ENCODE data around the gene FCN1.

FCN1 gene

GRCh38 chr9:134939080-134939733 is 21.5 kb upstream of the FCN1 start:
- no peak overlapping the region for H3K4me3 ChIP-seq (ENCODE audit: low read length, poor library complexity, severe bottlenecking)
- TF ChIP-seq EZH2phosphoT487 (IDR thresholded peaks at IDR 0.05; ENCODE audit: borderline replicate concordance) (no peak), CTCF (conservative IDR thresholded peaks at IDR 0.05; ENCODE audit: low read length) (no peak)
- no peaks in the 10 kb centered on the region for H3F3A ChIP-seq (ENCODE audit: low read depth)
- H3K9ac ChIP-seq (ENCODE audit: low read depth, low read length, poor library complexity, severe bottlenecking), result no peak overlapping the region
- H3K27me3 ChIP-seq (ENCODE audit: insufficient read depth, low read length, poor library complexity, severe bottlenecking), result no peaks in the 10 kb centered on the region
- no peaks in the 10 kb centered on the region for H3K9me2 ChIP-seq (replicated peaks; ENCODE audit: low read depth, low read length)
- H3K4me2 ChIP-seq (ENCODE audit: low read depth, low read length, poor library complexity, severe bottlenecking), result no peak overlapping the region
- H4K20me1 ChIP-seq (ENCODE audit: insufficient read depth, low read length, poor library complexity, severe bottlenecking), result no peaks in the 10 kb centered on the region
- no peak overlapping the region for H2AFZ ChIP-seq (ENCODE audit: low read length)
- no peaks in the 10 kb centered on the region; the same call in 1 of the 2 replicates for H3K9me3 ChIP-seq (ENCODE audit: insufficient read depth, low read depth, low read length)
- H3K4me1 ChIP-seq (ENCODE audit: insufficient read depth, low read length, poor library complexity, severe bottlenecking), result no peaks in the 10 kb centered on the region
- no peaks in the 10 kb centered on the region for H3K79me2 ChIP-seq (ENCODE audit: insufficient read depth, low read length)
- no peaks in the 10 kb centered on the region for H3K36me3 ChIP-seq (ENCODE audit: insufficient read depth, low read length)

GRCh38 chr9:134938346-134939079 is 20.8 kb upstream of the FCN1 start:
- Histone ChIP-seq H3K9me3 (ENCODE audit: insufficient read depth, low read depth, low read length) (no peaks in the 10 kb centered on the region; the same call in 1 of the 2 replicates), H3K4me2 (ENCODE audit: low read depth, low read length, poor library complexity, severe bottlenecking) (no peak overlapping the region), H3K79me2 (ENCODE audit: insufficient read depth, low read length) (no peaks in the 10 kb centered on the region), H3K9ac (ENCODE audit: low read depth, low read length, poor library complexity, severe bottlenecking) (no peak overlapping the region), H3K36me3 (ENCODE audit: insufficient read depth, low read length) (no peaks in the 10 kb centered on the region), H3K9me2 (replicated peaks; ENCODE audit: low read depth, low read length) (no peaks in the 10 kb centered on the region), H3K27me3 (ENCODE audit: insufficient read depth, low read length, poor library complexity, severe bottlenecking) (no peaks in the 10 kb centered on the region), H4K20me1 (ENCODE audit: insufficient read depth, low read length, poor library complexity, severe bottlenecking) (no peaks in the 10 kb centered on the region), H3F3A (ENCODE audit: low read depth) (no peaks in the 10 kb centered on the region), H2AFZ (ENCODE audit: low read length) (no peak overlapping the region), H3K4me1 (ENCODE audit: insufficient read depth, low read length, poor library complexity, severe bottlenecking) (no peaks in the 10 kb centered on the region), H3K4me3 (ENCODE audit: low read length, poor library complexity, severe bottlenecking) (no peak overlapping the region)
- TF ChIP-seq EZH2phosphoT487 (IDR thresholded peaks at IDR 0.05; ENCODE audit: borderline replicate concordance) (no peak), CTCF (conservative IDR thresholded peaks at IDR 0.05; ENCODE audit: low read length) (no peak)

GRCh38 chr9:134937566-134938345 is 20.0 kb upstream of the FCN1 start:
- H3K4me3 ChIP-seq (ENCODE audit: low read length, poor library complexity, severe bottlenecking), result no peak overlapping the region
- no peaks in the 10 kb centered on the region for H4K20me1 ChIP-seq (ENCODE audit: insufficient read depth, low read length, poor library complexity, severe bottlenecking)
- no peak overlapping the region for H2AFZ ChIP-seq (ENCODE audit: low read length)
- H3K4me2 ChIP-seq (ENCODE audit: low read depth, low read length, poor library complexity, severe bottlenecking), result no peak overlapping the region
- H3F3A ChIP-seq (ENCODE audit: low read depth), result no peaks in the 10 kb centered on the region
- no peaks in the 10 kb centered on the region for H3K4me1 ChIP-seq (ENCODE audit: insufficient read depth, low read length, poor library complexity, severe bottlenecking)
- no peaks in the 10 kb centered on the region for H3K36me3 ChIP-seq (ENCODE audit: insufficient read depth, low read length)
- no peaks in the 10 kb centered on the region for H3K27me3 ChIP-seq (ENCODE audit: insufficient read depth, low read length, poor library complexity, severe bottlenecking)
- TF ChIP-seq EZH2phosphoT487 (IDR thresholded peaks at IDR 0.05; ENCODE audit: borderline replicate concordance), result no peak
- TF ChIP-seq CTCF (conservative IDR thresholded peaks at IDR 0.05; ENCODE audit: low read length), result no peak
- no peaks in the 10 kb centered on the region for H3K9me2 ChIP-seq (replicated peaks; ENCODE audit: low read depth, low read length)
- H3K9ac ChIP-seq (ENCODE audit: low read depth, low read length, poor library complexity, severe bottlenecking), result no peak overlapping the region
- H3K79me2 ChIP-seq (ENCODE audit: insufficient read depth, low read length), result no peaks in the 10 kb centered on the region
- no peaks in the 10 kb centered on the region; the same call in 1 of the 2 replicates for H3K9me3 ChIP-seq (ENCODE audit: insufficient read depth, low read depth, low read length)

Measured in Loucy (cell line).